Measurements from ENCODE around the gene POC1B.
A peak's percentile ranks its signal among the peaks of the same experiment; 100 is the strongest.
"Not testable (repeated sequence)": the region's sequence is repeated elsewhere in the genome, so short reads cannot be mapped to it uniquely, and the experiment has no call there.

POC1B gene

GRCh38 chr12:89461649-89462612 lies 63.9 kb downstream of the POC1B start:
- DNase-seq (ENCODE audit: low spot score): peak; percentile 36

- no peak for DNase-seq (ENCODE audit: low spot score)
These were observed 64.7 kb downstream of the POC1B start for GRCh38 chr12:89461190-89461589.

GRCh38 chr12:89459279-89459678 lies 66.6 kb downstream of the POC1B start:
- not testable (repeated sequence) for DNase-seq (ENCODE audit: low spot score)

GRCh38 chr12:89456565-89456964 lies 69.3 kb downstream of the POC1B start:
- DNase-seq (ENCODE audit: low spot score): no peak

- DNase-seq (ENCODE audit: low spot score): no peak
These were observed 71.6 kb downstream of the POC1B start for GRCh38 chr12:89454080-89454848.

GRCh38 chr12:89453121-89453978 lies 72.5 kb downstream of the POC1B start:
- DNase-seq (ENCODE audit: low spot score): peak; percentile 38

- peak; percentile 61 for DNase-seq (ENCODE audit: low spot score)
These were observed 74.0 kb downstream of the POC1B start for GRCh38 chr12:89451841-89452251.

- DNase-seq (ENCODE audit: low spot score): no peak
These were observed 74.9 kb downstream of the POC1B start for GRCh38 chr12:89450907-89451306.

- no peak for DNase-seq (ENCODE audit: low spot score)
These were observed 76.9 kb downstream of the POC1B start for GRCh38 chr12:89448951-89449371.

GRCh38 chr12:89448526-89448925 lies 77.3 kb downstream of the POC1B start:
- no peak for DNase-seq (ENCODE audit: low spot score)

- DNase-seq (ENCODE audit: low spot score): no peak
These were observed 85.9 kb downstream of the POC1B start for GRCh38 chr12:89439941-89440340.

GRCh38 chr12:89437231-89437630 lies 88.6 kb downstream of the POC1B start:
- DNase-seq (ENCODE audit: low spot score): no peak

GRCh38 chr12:89436062-89436461 lies 89.8 kb downstream of the POC1B start:
- DNase-seq (ENCODE audit: low spot score): no peak

GRCh38 chr12:89433634-89434033 lies 92.2 kb downstream of the POC1B start:
- DNase-seq (ENCODE audit: low spot score): no peak

- DNase-seq (ENCODE audit: low spot score): no peak
These were observed 93.5 kb downstream of the POC1B start for GRCh38 chr12:89432396-89432795.

- no peak for DNase-seq (ENCODE audit: low spot score)
These were observed 96.3 kb downstream of the POC1B start for GRCh38 chr12:89429528-89429927.

GRCh38 chr12:89427508-89428156 lies 98.2 kb downstream of the POC1B start:
- DNase-seq (ENCODE audit: low spot score): no peak

GRCh38 chr12:89424846-89425245 lies 101.0 kb downstream of the POC1B start:
- no peak for DNase-seq (ENCODE audit: low spot score)

GRCh38 chr12:89424389-89424788 lies 101.5 kb downstream of the POC1B start:
- no peak for DNase-seq (ENCODE audit: low spot score)

GRCh38 chr12:89421092-89421835 lies 104.6 kb downstream of the POC1B start:
- DNase-seq (ENCODE audit: low spot score): no peak
